GM21360 (cell line): ENCODE measurements around the gene PODNL1.
"Not testable (repeated sequence)": the region's sequence is repeated elsewhere in the genome, so short reads cannot be mapped to it uniquely, and the experiment has no call there.

Source experiments
- ATAC-seq: cut with Tn5 transposase; IDR thresholded peaks from one replicate; pipeline ENCODE4 v1.9.1; 2021; ENCODE audit warnings: mild to moderate bottlenecking, moderate library complexity; ENCODE audit not compliant: unreplicated experiment

The PODNL1 gene

GRCh38 chr19:13930402-13930801, 7.8 kb downstream of the PODNL1 start:
- ATAC-seq, result no peak

- ATAC-seq, result no peak
Measured at GRCh38 chr19:13929956-13930355, 8.3 kb downstream of the PODNL1 start.

GRCh38 chr19:13929340-13929739, 8.9 kb downstream of the PODNL1 start:
- ATAC-seq, result no peak

GRCh38 chr19:13926715-13927114, 11.5 kb downstream of the PODNL1 start:
- ATAC-seq, result no peak

GRCh38 chr19:13926010-13926409, 12.2 kb downstream of the PODNL1 start:
- no peak for ATAC-seq

- ATAC-seq, result no peak
Measured at GRCh38 chr19:13923194-13923987, 14.8 kb downstream of the PODNL1 start.

- ATAC-seq, result not testable (repeated sequence)
Measured at GRCh38 chr19:13922118-13922517, 16.1 kb downstream of the PODNL1 start.

- ATAC-seq, result no peak
Measured at GRCh38 chr19:13920940-13921747, 17.1 kb downstream of the PODNL1 start.

GRCh38 chr19:13920524-13920923, 17.7 kb downstream of the PODNL1 start:
- no peak for ATAC-seq

GRCh38 chr19:13918726-13919411, 19.3 kb downstream of the PODNL1 start:
- ATAC-seq, result no peak

GRCh38 chr19:13917888-13918406, 20.3 kb downstream of the PODNL1 start:
- no peak for ATAC-seq

- no peak for ATAC-seq
Measured at GRCh38 chr19:13914777-13915176, 23.4 kb downstream of the PODNL1 start.

- no peak for ATAC-seq
Measured at GRCh38 chr19:13913352-13913751, 24.9 kb downstream of the PODNL1 start.

- no peak for ATAC-seq
Measured at GRCh38 chr19:13909430-13909829, 28.8 kb downstream of the PODNL1 start.

GRCh38 chr19:13908674-13909073, 29.5 kb downstream of the PODNL1 start:
- no peak for ATAC-seq

- ATAC-seq, result no peak
Measured at GRCh38 chr19:13906910-13907309, 31.3 kb downstream of the PODNL1 start.

- ATAC-seq, result peak; percentile 14
Measured at GRCh38 chr19:13906521-13906904, 31.7 kb downstream of the PODNL1 start.

GRCh38 chr19:13905634-13906520, 32.3 kb downstream of the PODNL1 start, which contains the start of the genes BRME1 and CC2D1A:
Gene BRME1, minus strand, starts transcription at chr19:13906117. Its CDS starts 1,225 bp downstream, at chr19:13904892.
Gene CC2D1A, plus strand, starts transcription at chr19:13906201. Its CDS starts 241 bp downstream, at chr19:13906442.
- peak; percentile 83 for ATAC-seq

GRCh38 chr19:13902993-13903555, 35.1 kb downstream of the PODNL1 start:
- no peak for ATAC-seq
